Stimulated activated CD4-positive, alpha-beta T cell treated with anti-CD3 and anti-CD28 coated beads, Interleukin-15, amount 100 ng/mL, for 1 hour (primary cell): ENCODE measurements around the gene ATXN1.
"Not testable (repeated sequence)": the region's sequence is repeated elsewhere in the genome, so short reads cannot be mapped to it uniquely, and the experiment has no call there.

Source experiments
- DNase-seq, 2 donors: peaks; one replicate each; pipeline ENCODE4 v3.0.0-alpha.2; 2020; ENCODE audit warnings: low read depth in 1 of 2, low spot score in 1 of 2

The ATXN1 gene

GRCh38 chr6:16404456-16404855 lies 356.8 kb downstream of the ATXN1 start:
- DNase-seq = no peak

- no peak for DNase-seq
Observed at GRCh38 chr6:16403831-16404230, 357.4 kb downstream of the ATXN1 start.

GRCh38 chr6:16402581-16402900 lies 358.7 kb downstream of the ATXN1 start:
- no peak for DNase-seq

- DNase-seq = no peak
Observed at GRCh38 chr6:16400248-16400760, 361.0 kb downstream of the ATXN1 start.

- no peak for DNase-seq
Observed at GRCh38 chr6:16399695-16400094, 361.6 kb downstream of the ATXN1 start.

- DNase-seq = no peak
Observed at GRCh38 chr6:16399158-16399557, 362.1 kb downstream of the ATXN1 start.

GRCh38 chr6:16398587-16398986 lies 362.7 kb downstream of the ATXN1 start:
- DNase-seq = no peak

GRCh38 chr6:16397623-16398022 lies 363.6 kb downstream of the ATXN1 start:
- DNase-seq = no peak

- DNase-seq = no peak
Observed at GRCh38 chr6:16396497-16397319, 364.6 kb downstream of the ATXN1 start.

GRCh38 chr6:16394632-16395031 lies 366.6 kb downstream of the ATXN1 start:
- DNase-seq = no peak

- no peak for DNase-seq
Observed at GRCh38 chr6:16393326-16393725, 367.9 kb downstream of the ATXN1 start.

- DNase-seq = no peak
Observed at GRCh38 chr6:16392010-16392409, 369.2 kb downstream of the ATXN1 start.

- DNase-seq = no peak
Observed at GRCh38 chr6:16391451-16391912, 369.8 kb downstream of the ATXN1 start.

- not testable (repeated sequence) for DNase-seq
Observed at GRCh38 chr6:16390909-16391450, 370.3 kb downstream of the ATXN1 start.

GRCh38 chr6:16389642-16390041 lies 371.6 kb downstream of the ATXN1 start:
- no peak for DNase-seq

- no peak for DNase-seq
Observed at GRCh38 chr6:16388488-16388887, 372.8 kb downstream of the ATXN1 start.

- no peak for DNase-seq
Observed at GRCh38 chr6:16386057-16386456, 375.2 kb downstream of the ATXN1 start.

- DNase-seq = no peak
Observed at GRCh38 chr6:16383607-16384206, 377.6 kb downstream of the ATXN1 start.

GRCh38 chr6:16381968-16382367 lies 379.3 kb downstream of the ATXN1 start:
- not testable (repeated sequence) for DNase-seq

- no peak for DNase-seq
Observed at GRCh38 chr6:16380220-16380809, 380.9 kb downstream of the ATXN1 start.

- not testable (repeated sequence) for DNase-seq
Observed at GRCh38 chr6:16378360-16378759, 382.9 kb downstream of the ATXN1 start.

- DNase-seq = no peak
Observed at GRCh38 chr6:16377470-16377869, 383.8 kb downstream of the ATXN1 start.
